SK-N-SH treated with all-trans-retinoic acid at 6 μM for 48 hours (cell line): ENCODE results near the gene KANSL1L.

ENCODE experiments used
- ATAC-seq: fragments of 200-7000 bp; cut with Tn5 transposase; 3 replicates; pipeline ENCODE4 v1.9.1; 2020; ENCODE audit warnings: mild to moderate bottlenecking, moderate library complexity
- ARNTL ChIP-seq: fragments of 450-650 bp; formaldehyde crosslinking; IDR thresholded peaks from 2 replicates; pipeline ENCODE4 v1.5.0; 2020; ENCODE audit warnings: low read depth, mild to moderate bottlenecking, moderate library complexity, borderline replicate concordance
- GLIS3 ChIP-seq: fragments of 250-450 bp; sonication (Bioruptor Pico); IDR thresholded peaks from 2 replicates; pipeline ENCODE4 v1.5.0; 2020; ENCODE audit warnings: mild to moderate bottlenecking, moderate library complexity
- ISL1 ChIP-seq: fragments of 250-450 bp; sonication (Bioruptor Pico); IDR thresholded peaks from 2 replicates; pipeline ENCODE4 v2.1.2; 2022; ENCODE audit warnings: mild to moderate bottlenecking, moderate library complexity
- OSR1 ChIP-seq: fragments of 250-450 bp; sonication (Bioruptor Pico); IDR thresholded peaks from 2 replicates; pipeline ENCODE4 v1.8.0; 2022; ENCODE audit warnings: moderate library complexity, mild to moderate bottlenecking, inconsistent platforms
- PATZ1 ChIP-seq: fragments of 250-450 bp; sonication (Bioruptor Pico); IDR thresholded peaks from 2 replicates; pipeline ENCODE4 v1.8.0; 2020; ENCODE audit warnings: mild to moderate bottlenecking, moderate library complexity, borderline replicate concordance
- POU6F1 ChIP-seq: fragments of 250-450 bp; sonication (Bioruptor Pico); IDR thresholded peaks from 2 replicates; pipeline ENCODE4 v1.8.0; 2021; ENCODE audit warnings: low read depth, mild to moderate bottlenecking, moderate library complexity, borderline replicate concordance
- PPARA ChIP-seq: fragments of 250-450 bp; sonication (Bioruptor Pico); IDR thresholded peaks from 2 replicates; pipeline ENCODE4 v1.5.0; 2020; ENCODE audit warnings: mild to moderate bottlenecking, borderline replicate concordance
- RARB ChIP-seq: fragments of 250-450 bp; sonication (Bioruptor Pico); IDR thresholded peaks from 2 replicates; pipeline ENCODE4 v1.8.0; 2021; ENCODE audit warnings: mild to moderate bottlenecking, moderate library complexity
- SNAI2 ChIP-seq: fragments of 250-450 bp; sonication (Bioruptor Pico); IDR thresholded peaks from 2 replicates; pipeline ENCODE4 v1.5.0; 2020; ENCODE audit warnings: mild to moderate bottlenecking, moderate library complexity
- TCF4 ChIP-seq: fragments of 250-450 bp; sonication (Bioruptor Pico); IDR thresholded peaks from 2 replicates; pipeline ENCODE4 v1.8.0; 2021; ENCODE audit warnings: mild to moderate bottlenecking, moderate library complexity, borderline replicate concordance
- TOX ChIP-seq: fragments of 250-450 bp; sonication (Bioruptor Pico); IDR thresholded peaks from 2 replicates; pipeline ENCODE4 v1.8.0; 2021; ENCODE audit warnings: mild to moderate bottlenecking, moderate library complexity, borderline replicate concordance
- ZC3H10 ChIP-seq: fragments of 250-450 bp; sonication (Bioruptor Pico); IDR thresholded peaks from 2 replicates; pipeline ENCODE4 v1.5.1; 2021; ENCODE audit warnings: mild to moderate bottlenecking, moderate library complexity
- ZFP3 ChIP-seq: fragments of 250-450 bp; sonication (Bioruptor Pico); IDR thresholded peaks from 2 replicates; pipeline ENCODE4 v1.5.0; 2020; ENCODE audit warnings: mild to moderate bottlenecking, moderate library complexity
- ZFP30 ChIP-seq: fragments of 450-650 bp; formaldehyde crosslinking; IDR thresholded peaks from 2 replicates; pipeline ENCODE4 v1.5.0; 2022; ENCODE audit warnings: mild to moderate bottlenecking, moderate library complexity
- ZNF565 ChIP-seq: fragments of 450-650 bp; formaldehyde crosslinking; conservative IDR thresholded peaks from 2 replicates; pipeline ENCODE4 v1.5.0; 2020; ENCODE audit warnings: low read depth, mild to moderate bottlenecking, moderate library complexity
- ZNF8 ChIP-seq: fragments of 450-650 bp; formaldehyde crosslinking; IDR thresholded peaks from 2 replicates; pipeline ENCODE4 v1.5.0; 2020; ENCODE audit warnings: mild to moderate bottlenecking, moderate library complexity
- TF ChIP-seq, protein P1 (sequence below): fragments of 250-450 bp; sonication (Bioruptor Pico); IDR thresholded peaks from 2 replicates; pipeline ENCODE4 v1.5.0; 2020; ENCODE audit warnings: mild to moderate bottlenecking, moderate library complexity

KANSL1L gene

GRCh38 chr2:210000464-210001324, 170.5 kb downstream of the KANSL1L start:
- ATAC-seq: no peak
- TF ChIP-seq PATZ1 (CRISPR knock-in tag) (no peak), POU6F1 (no peak), ZC3H10 (CRISPR knock-in tag) (no peak), ZFP30 (CRISPR knock-in tag) (no peak), ZFP3 (no peak)

GRCh38 chr2:209998596-209998995, 172.6 kb downstream of the KANSL1L start:
- TF ChIP-seq ISL1 (CRISPR knock-in tag): no peak
- TF ChIP-seq, all 23 proteins: peak for 0
- no peak for ATAC-seq

DNA sequence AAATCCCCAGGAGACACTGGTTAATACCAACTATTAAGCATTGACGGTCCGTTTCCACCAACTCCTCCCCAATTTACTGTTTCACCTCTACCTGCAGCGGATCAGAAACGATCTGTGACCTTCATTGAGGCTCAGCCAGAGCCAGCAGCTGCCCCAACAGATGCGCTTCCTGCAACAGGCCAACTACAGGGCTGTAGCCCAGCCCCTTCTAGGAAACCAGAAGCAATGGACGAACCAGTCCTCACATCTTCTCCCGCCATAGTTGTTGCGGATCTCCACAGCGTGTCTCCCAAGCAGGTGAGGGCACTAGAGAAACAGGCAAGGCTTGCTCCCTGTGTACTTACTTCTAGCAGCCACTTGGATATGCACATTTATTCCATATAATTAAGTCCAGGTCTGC, 177.2 kb downstream of the KANSL1L start:
- no peak for ATAC-seq
- TF ChIP-seq PPARA (no peak), POU6F1 (no peak), ZFP3 (no peak), ZC3H10 (CRISPR knock-in tag) (no peak), GLIS3 (CRISPR knock-in tag) (no peak)
- TF ChIP-seq, protein P1, sequence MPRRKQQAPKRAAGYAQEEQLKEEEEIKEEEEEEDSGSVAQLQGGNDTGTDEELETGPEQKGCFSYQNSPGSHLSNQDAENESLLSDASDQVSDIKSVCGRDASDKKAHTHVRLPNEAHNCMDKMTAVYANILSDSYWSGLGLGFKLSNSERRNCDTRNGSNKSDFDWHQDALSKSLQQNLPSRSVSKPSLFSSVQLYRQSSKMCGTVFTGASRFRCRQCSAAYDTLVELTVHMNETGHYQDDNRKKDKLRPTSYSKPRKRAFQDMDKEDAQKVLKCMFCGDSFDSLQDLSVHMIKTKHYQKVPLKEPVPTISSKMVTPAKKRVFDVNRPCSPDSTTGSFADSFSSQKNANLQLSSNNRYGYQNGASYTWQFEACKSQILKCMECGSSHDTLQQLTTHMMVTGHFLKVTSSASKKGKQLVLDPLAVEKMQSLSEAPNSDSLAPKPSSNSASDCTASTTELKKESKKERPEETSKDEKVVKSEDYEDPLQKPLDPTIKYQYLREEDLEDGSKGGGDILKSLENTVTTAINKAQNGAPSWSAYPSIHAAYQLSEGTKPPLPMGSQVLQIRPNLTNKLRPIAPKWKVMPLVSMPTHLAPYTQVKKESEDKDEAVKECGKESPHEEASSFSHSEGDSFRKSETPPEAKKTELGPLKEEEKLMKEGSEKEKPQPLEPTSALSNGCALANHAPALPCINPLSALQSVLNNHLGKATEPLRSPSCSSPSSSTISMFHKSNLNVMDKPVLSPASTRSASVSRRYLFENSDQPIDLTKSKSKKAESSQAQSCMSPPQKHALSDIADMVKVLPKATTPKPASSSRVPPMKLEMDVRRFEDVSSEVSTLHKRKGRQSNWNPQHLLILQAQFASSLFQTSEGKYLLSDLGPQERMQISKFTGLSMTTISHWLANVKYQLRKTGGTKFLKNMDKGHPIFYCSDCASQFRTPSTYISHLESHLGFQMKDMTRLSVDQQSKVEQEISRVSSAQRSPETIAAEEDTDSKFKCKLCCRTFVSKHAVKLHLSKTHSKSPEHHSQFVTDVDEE: no peak

- TF ChIP-seq TCF4: no peak
- no peak for TF ChIP-seq RARB (CRISPR knock-in tag)
- no peak for TF ChIP-seq TOX (CRISPR knock-in tag)
- no peak for ATAC-seq
These were observed 180.4 kb downstream of the KANSL1L start for GRCh38 chr2:209990838-209991237.

- no peak for TF ChIP-seq ZFP30 (CRISPR knock-in tag)
- TF ChIP-seq SNAI2 (CRISPR knock-in tag): no peak
- TF ChIP-seq GLIS3 (CRISPR knock-in tag): no peak
- no peak for TF ChIP-seq ARNTL (CRISPR knock-in tag)
- no peak for TF ChIP-seq PPARA
- no peak for TF ChIP-seq ZNF8 (CRISPR knock-in tag)
- TF ChIP-seq OSR1: no peak
- TF ChIP-seq ZNF565 (CRISPR knock-in tag): no peak
- no peak for TF ChIP-seq RARB (CRISPR knock-in tag)
- TF ChIP-seq POU6F1: no peak
- no peak for TF ChIP-seq ZC3H10 (CRISPR knock-in tag)
- TF ChIP-seq TOX (CRISPR knock-in tag): no peak
- no peak for ATAC-seq
These were observed 183.2 kb downstream of the KANSL1L start for GRCh38 chr2:209988010-209988409.
